ENCODE results near the gene KIFC3.
"Not testable (repeated sequence)": the region's sequence is repeated elsewhere in the genome, so short reads cannot be mapped to it uniquely, and the experiment has no call there.

KIFC3 gene

GRCh38 chr16:57734308-57734924 is 67.9 kb downstream of the KIFC3 start:
- H3K4me1 ChIP-seq (ENCODE audit: insufficient read depth, low read length), result peaks cover 14% of the 10 kb centered on the region
- no peaks in the 10 kb centered on the region for H3K36me3 ChIP-seq (ENCODE audit: insufficient read depth, low read length)
- H3K27ac ChIP-seq (ENCODE audit: low read depth, low read length), result peak overlapping the region; percentile 93
- no peaks in the 10 kb centered on the region for H3K27me3 ChIP-seq (ENCODE audit: control insufficient read depth in 1 of 2, insufficient read depth in 2 of 2, low read length in 2 of 2)
- peak overlapping the region; percentile 51 to 82 for H3K4me3 ChIP-seq (ENCODE audit: low read depth in 1 of 2, low read length in 2 of 2)
- no peaks in the 10 kb centered on the region for H3K9me3 ChIP-seq (ENCODE audit: low read length)
- H3K9ac ChIP-seq (ENCODE audit: low read length), result peak overlapping the region; percentile 93

DNA sequence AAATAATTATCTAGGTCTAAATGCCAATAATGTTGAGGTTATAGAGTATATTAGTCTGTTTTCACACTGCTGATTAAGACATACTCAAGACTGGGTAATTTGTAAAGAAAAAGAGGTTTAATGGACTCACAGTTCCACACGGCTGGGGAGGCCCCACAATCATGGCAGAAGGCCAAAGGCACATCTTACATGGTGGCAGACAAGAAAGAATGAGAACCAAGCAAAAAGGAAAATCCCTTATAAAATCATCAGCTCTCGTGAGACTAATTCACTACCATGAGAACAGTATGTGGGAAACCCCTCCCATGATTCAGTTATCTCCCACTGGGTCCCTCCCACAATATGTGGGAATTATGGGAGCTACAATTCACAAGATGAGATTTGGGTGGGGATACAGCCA is 69.6 kb downstream of the KIFC3 start:
- Histone ChIP-seq H3K9ac (ENCODE audit: low read length) (no peak overlapping the region), H3K4me3 (ENCODE audit: low read depth in 1 of 2, low read length in 2 of 2) (no peak overlapping the region), H3K36me3 (ENCODE audit: insufficient read depth, low read length) (no peaks in the 10 kb centered on the region), H3K27ac (ENCODE audit: low read depth, low read length) (no peak overlapping the region), H3K4me1 (ENCODE audit: insufficient read depth, low read length) (peaks cover 14% of the 10 kb centered on the region), H3K27me3 (ENCODE audit: control insufficient read depth in 1 of 2, insufficient read depth in 2 of 2, low read length in 2 of 2) (no peaks in the 10 kb centered on the region), H3K9me3 (ENCODE audit: low read length) (no peaks in the 10 kb centered on the region)

- H3K9ac ChIP-seq (ENCODE audit: low read length), result no peak overlapping the region
- H3K27me3 ChIP-seq (ENCODE audit: control insufficient read depth in 1 of 2, insufficient read depth in 2 of 2, low read length in 2 of 2), result no peaks in the 10 kb centered on the region
- H3K4me1 ChIP-seq (ENCODE audit: insufficient read depth, low read length), result peaks cover 14% of the 10 kb centered on the region
These were observed 70.3 kb downstream of the KIFC3 start for GRCh38 chr16:57732037-57732436.

GRCh38 chr16:57730771-57731730 is 71.2 kb downstream of the KIFC3 start:
- Histone ChIP-seq H3K9me3 (ENCODE audit: low read length) (no peaks in the 10 kb centered on the region), H3K27ac (ENCODE audit: low read depth, low read length) (no peak overlapping the region), H3K4me3 (ENCODE audit: low read depth in 1 of 2, low read length in 2 of 2) (no peak overlapping the region), H3K27me3 (ENCODE audit: control insufficient read depth in 1 of 2, insufficient read depth in 2 of 2, low read length in 2 of 2) (no peaks in the 10 kb centered on the region), H3K36me3 (ENCODE audit: insufficient read depth, low read length) (no peaks in the 10 kb centered on the region), H3K9ac (ENCODE audit: low read length) (no peak overlapping the region), H3K4me1 (ENCODE audit: insufficient read depth, low read length) (peaks cover 5% of the 10 kb centered on the region)

More at GRCh38 chr16:57732037-57732436, 70.3 kb downstream of the KIFC3 start:
- Histone ChIP-seq H3K36me3 (ENCODE audit: insufficient read depth, low read length) (no peaks in the 10 kb centered on the region), H3K4me3 (ENCODE audit: low read depth in 1 of 2, low read length in 2 of 2) (no peak overlapping the region), H3K27ac (ENCODE audit: low read depth, low read length) (no peak overlapping the region), H3K9me3 (ENCODE audit: low read length) (no peaks in the 10 kb centered on the region)

- not testable (repeated sequence) for H3K9ac ChIP-seq (ENCODE audit: low read length); H3K27me3 ChIP-seq (ENCODE audit: control insufficient read depth in 1 of 2, insufficient read depth in 2 of 2, low read length in 2 of 2); H3K36me3 ChIP-seq (ENCODE audit: insufficient read depth, low read length); H3K4me1 ChIP-seq (ENCODE audit: insufficient read depth, low read length); H3K27ac ChIP-seq (ENCODE audit: low read depth, low read length); H3K9me3 ChIP-seq (ENCODE audit: low read length); H3K4me3 ChIP-seq (ENCODE audit: low read depth in 1 of 2, low read length in 2 of 2)
These were observed 72.4 kb downstream of the KIFC3 start for GRCh38 chr16:57729852-57730251.

- H3K4me1 ChIP-seq (ENCODE audit: insufficient read depth, low read length), result no peaks in the 10 kb centered on the region
- H3K36me3 ChIP-seq (ENCODE audit: insufficient read depth, low read length), result no peaks in the 10 kb centered on the region
- no peak overlapping the region for H3K27ac ChIP-seq (ENCODE audit: low read depth, low read length)
- H3K9ac ChIP-seq (ENCODE audit: low read length), result no peak overlapping the region
- no peaks in the 10 kb centered on the region for H3K9me3 ChIP-seq (ENCODE audit: low read length)
- no peaks in the 10 kb centered on the region for H3K27me3 ChIP-seq (ENCODE audit: control insufficient read depth in 1 of 2, insufficient read depth in 2 of 2, low read length in 2 of 2)
- no peak overlapping the region for H3K4me3 ChIP-seq (ENCODE audit: low read depth in 1 of 2, low read length in 2 of 2)
These were observed 73.2 kb downstream of the KIFC3 start for GRCh38 chr16:57729182-57729484.

GRCh38 chr16:57728336-57729181 is 73.7 kb downstream of the KIFC3 start:
- Histone ChIP-seq H3K9ac (ENCODE audit: low read length) (no peak overlapping the region), H3K9me3 (ENCODE audit: low read length) (no peaks in the 10 kb centered on the region), H3K4me3 (ENCODE audit: low read depth in 1 of 2, low read length in 2 of 2) (no peak overlapping the region), H3K27ac (ENCODE audit: low read depth, low read length) (no peak overlapping the region), H3K4me1 (ENCODE audit: insufficient read depth, low read length) (no peaks in the 10 kb centered on the region), H3K27me3 (ENCODE audit: control insufficient read depth in 1 of 2, insufficient read depth in 2 of 2, low read length in 2 of 2) (no peaks in the 10 kb centered on the region), H3K36me3 (ENCODE audit: insufficient read depth, low read length) (no peaks in the 10 kb centered on the region)

DNA sequence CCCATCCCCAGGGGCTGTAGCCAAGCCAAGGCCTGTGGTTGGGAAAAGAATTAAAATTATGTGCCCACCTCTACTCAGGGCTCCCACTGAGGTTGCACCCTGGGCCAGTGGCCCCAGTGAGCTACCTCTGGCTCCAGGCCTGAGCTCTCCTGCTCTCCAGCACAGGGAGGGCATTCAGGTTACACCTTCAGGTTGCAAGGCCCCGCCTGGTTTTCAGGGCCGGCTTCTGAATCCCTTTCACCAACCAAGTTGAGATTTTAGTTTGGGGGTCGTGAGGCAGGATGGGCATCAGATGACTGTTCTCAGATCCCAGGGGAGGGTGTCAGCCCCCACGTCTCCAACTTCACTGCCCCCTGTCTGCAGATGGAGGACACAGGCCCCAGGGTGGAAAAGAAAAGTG is 74.7 kb downstream of the KIFC3 start:
- Histone ChIP-seq H3K9me3 (ENCODE audit: low read length) (no peaks in the 10 kb centered on the region), H3K4me3 (ENCODE audit: low read depth in 1 of 2, low read length in 2 of 2) (no peak overlapping the region), H3K36me3 (ENCODE audit: insufficient read depth, low read length) (no peaks in the 10 kb centered on the region), H3K27ac (ENCODE audit: low read depth, low read length) (no peak overlapping the region), H3K4me1 (ENCODE audit: insufficient read depth, low read length) (no peaks in the 10 kb centered on the region), H3K9ac (ENCODE audit: low read length) (no peak overlapping the region), H3K27me3 (ENCODE audit: control insufficient read depth in 1 of 2, insufficient read depth in 2 of 2, low read length in 2 of 2) (no peaks in the 10 kb centered on the region)

GRCh38 chr16:57726433-57726947 is 75.8 kb downstream of the KIFC3 start:
- peaks cover 0 to 8% of the 10 kb centered on the region in 2 donors for H3K27me3 ChIP-seq (ENCODE audit: control insufficient read depth in 1 of 2, insufficient read depth in 2 of 2, low read length in 2 of 2)
- H3K4me3 ChIP-seq (ENCODE audit: low read depth in 1 of 2, low read length in 2 of 2), result no peak overlapping the region
- no peak overlapping the region for H3K9ac ChIP-seq (ENCODE audit: low read length)
- no peaks in the 10 kb centered on the region for H3K9me3 ChIP-seq (ENCODE audit: low read length)
- H3K4me1 ChIP-seq (ENCODE audit: insufficient read depth, low read length), result no peaks in the 10 kb centered on the region
- H3K36me3 ChIP-seq (ENCODE audit: insufficient read depth, low read length), result no peaks in the 10 kb centered on the region
- H3K27ac ChIP-seq (ENCODE audit: low read depth, low read length), result no peak overlapping the region

GRCh38 chr16:57725976-57726375 is 76.3 kb downstream of the KIFC3 start:
- Histone ChIP-seq H3K4me3 (ENCODE audit: low read depth in 1 of 2, low read length in 2 of 2) (no peak overlapping the region), H3K27me3 (ENCODE audit: control insufficient read depth in 1 of 2, insufficient read depth in 2 of 2, low read length in 2 of 2) (peaks cover 0 to 8% of the 10 kb centered on the region in 2 donors), H3K4me1 (ENCODE audit: insufficient read depth, low read length) (no peaks in the 10 kb centered on the region), H3K9me3 (ENCODE audit: low read length) (no peaks in the 10 kb centered on the region), H3K9ac (ENCODE audit: low read length) (no peak overlapping the region), H3K27ac (ENCODE audit: low read depth, low read length) (no peak overlapping the region), H3K36me3 (ENCODE audit: insufficient read depth, low read length) (no peaks in the 10 kb centered on the region)

DNA sequence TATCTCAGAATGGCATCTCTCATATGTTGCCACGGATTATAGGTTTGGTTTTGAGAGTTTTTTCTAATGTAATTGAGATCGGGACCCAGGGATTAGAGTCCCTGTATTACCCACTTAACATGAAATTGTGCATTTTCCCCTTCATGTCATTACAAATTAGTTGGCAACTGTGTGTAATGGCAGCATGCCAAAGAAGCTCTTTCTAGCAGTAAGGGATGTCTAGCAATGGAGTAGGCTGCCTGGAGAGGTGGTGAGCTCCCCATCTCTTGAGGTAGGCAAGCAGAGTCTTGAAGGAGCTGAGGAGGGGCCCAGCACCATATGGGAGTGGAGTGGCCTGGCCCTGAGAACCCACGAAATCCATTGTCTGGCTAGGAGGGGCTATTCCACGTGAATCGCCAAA is 76.7 kb downstream of the KIFC3 start:
- Histone ChIP-seq H3K9ac (ENCODE audit: low read length) (no peak overlapping the region), H3K27ac (ENCODE audit: low read depth, low read length) (no peak overlapping the region), H3K36me3 (ENCODE audit: insufficient read depth, low read length) (no peaks in the 10 kb centered on the region), H3K4me1 (ENCODE audit: insufficient read depth, low read length) (no peaks in the 10 kb centered on the region), H3K4me3 (ENCODE audit: low read depth in 1 of 2, low read length in 2 of 2) (no peak overlapping the region), H3K27me3 (ENCODE audit: control insufficient read depth in 1 of 2, insufficient read depth in 2 of 2, low read length in 2 of 2) (peaks cover 0 to 8% of the 10 kb centered on the region in 2 donors), H3K9me3 (ENCODE audit: low read length) (no peaks in the 10 kb centered on the region)

Data from muscle layer of colon (tissue), 2 donors.